HG02610 (cell line): ENCODE measurements around the gene SNX33.
"Not testable (repeated sequence)": the region's sequence is repeated elsewhere in the genome, so short reads cannot be mapped to it uniquely, and the experiment has no call there.

Experiments
- ATAC-seq: cut with Tn5 transposase; IDR thresholded peaks from one replicate; pipeline ENCODE4 v1.9.1; 2021; ENCODE audit warnings: mild to moderate bottlenecking, moderate library complexity; ENCODE audit not compliant: unreplicated experiment

SNX33 gene

DNA sequence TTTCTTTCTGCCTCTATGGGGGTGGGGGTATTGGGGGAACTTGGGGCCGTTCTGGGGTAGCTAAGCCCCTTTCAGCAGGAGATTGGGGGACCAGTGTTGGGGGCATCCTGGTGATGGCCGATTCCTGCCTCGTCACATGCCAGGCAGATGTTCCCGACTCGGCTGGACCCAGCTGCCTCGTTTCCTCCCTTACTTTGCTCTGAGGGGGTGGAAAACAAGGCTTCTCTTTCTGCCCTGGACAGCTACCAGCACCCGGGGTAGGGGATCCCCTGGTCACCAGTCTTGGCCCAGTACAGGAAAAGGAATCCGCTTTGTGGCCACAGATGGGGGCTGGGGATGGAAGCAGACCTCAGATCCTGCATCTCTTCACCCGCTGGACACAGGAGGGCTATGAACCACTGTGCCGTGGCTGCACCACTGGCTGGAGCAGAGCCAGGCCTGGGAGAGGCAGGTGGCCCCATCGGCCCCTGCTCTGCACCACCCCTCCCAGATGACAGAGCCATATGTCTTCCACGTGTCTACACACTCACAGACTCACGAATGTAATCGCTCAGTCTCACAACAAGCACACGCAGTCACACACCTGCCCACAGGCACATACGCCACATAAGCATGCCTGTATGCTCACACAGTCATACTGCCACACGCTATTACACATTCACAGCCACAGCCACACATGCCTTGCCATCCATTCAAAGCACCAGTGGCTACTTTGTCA is 12.4 kb downstream of the SNX33 start:
- no peak for ATAC-seq

DNA sequence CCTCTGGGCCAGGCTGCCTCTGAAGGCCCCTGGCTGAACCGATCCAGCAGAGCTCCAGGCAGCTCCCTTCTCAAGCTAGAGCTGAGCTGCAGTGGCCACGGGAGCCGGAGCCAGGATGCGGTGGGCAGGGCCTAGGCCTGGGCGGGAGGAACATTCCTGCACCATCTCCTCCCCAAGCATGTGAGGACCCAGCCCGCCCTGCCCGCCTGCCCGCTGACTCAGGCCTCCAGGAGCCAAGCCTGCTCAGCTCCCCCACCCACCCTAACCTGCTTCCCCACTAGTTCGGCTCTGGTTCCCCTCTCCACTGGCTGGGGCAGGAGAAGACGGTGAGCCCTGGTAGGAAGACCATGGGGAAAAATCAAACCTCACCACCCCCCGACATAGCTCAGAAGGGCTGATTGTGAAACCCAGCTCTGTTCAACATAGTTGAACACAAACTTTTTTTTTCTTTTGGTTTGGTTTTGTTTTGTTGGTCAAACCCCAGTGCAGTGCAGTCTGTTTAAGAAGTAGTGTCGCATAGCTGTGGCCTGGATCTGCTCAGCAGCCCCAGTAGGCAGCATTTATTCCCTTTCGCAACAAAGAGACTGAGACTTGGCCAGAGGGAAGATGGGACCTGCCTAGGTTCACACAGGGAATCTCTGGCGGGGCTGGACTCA is 13.5 kb downstream of the SNX33 start:
- no peak for ATAC-seq

DNA sequence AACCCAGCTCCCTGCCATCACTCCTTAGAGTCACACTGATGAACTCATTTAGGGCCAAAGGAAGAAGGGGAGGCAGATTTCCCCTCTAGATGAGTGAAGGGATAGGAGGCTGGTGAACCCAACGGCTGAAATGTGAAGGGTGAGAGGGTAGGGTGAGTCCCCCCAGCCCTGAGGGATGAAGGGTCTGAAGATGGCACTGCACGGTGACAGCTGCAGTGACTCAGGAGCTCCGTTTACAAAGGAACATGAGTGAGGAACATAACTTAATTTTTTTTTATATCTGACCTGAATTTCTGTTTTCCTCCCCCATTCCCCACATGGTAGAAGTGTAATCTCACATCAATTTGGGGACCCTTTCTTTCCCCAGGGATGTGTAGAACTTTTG is 14.0 kb downstream of the SNX33 start:
- ATAC-seq: no peak

DNA sequence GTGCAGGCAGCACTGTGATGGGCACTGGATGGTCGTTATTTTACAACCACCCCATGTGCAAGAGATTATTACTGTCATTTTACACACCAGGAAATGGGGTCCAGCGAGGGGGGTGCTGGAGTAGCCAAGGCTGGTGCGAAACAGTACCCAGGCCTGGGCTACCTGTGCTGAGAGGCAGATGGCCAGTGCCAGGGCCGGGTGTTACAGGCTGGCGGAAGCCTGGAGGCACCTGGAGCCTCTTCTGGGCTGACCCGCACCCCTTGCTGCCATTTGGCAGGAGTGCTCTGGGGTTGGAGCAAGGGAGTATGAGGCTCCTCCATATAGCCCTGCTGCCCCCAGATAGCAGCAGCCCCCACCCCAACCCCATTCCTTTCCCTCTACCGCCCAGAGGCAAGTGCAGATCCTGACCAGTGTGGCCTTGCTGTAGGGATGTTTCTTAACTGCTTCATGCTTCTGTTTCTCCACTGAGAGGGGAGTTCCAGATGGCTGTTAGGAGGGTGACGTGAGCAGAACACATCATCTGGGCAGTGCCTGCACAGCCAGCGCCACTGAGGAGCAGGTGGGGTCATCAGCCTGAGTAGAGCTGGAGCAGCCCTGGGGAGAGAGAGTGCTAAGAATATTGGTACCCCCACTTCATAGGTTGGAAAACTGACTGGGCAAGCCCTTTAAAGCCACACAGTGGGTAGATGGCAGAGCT is 15.3 kb downstream of the SNX33 start:
- no peak for ATAC-seq

DNA sequence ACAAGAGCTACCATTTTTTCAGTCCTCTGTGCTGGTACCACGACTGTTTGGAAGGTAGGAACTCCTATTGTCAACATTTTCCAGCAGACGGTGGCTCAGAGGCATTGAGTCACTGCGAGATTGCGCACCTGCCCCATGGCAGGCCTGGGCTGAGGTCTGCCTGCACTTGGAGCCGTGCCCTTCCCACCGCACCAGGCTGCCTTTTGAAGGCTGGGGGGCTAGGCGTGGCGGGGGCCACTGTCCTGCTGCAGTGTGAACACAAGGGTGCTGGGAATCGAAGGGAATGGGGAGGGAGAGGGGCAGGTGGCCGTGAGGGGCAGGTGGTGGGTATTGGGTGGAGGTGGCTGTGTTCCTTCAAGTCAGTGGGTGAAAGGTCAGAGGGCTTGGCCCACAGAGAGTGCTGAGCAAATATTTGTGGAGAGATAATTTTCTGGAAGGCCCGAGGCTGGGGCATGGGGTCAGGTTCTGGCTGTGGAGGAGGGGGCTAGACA is 16.3 kb downstream of the SNX33 start:
- ATAC-seq: no peak

DNA sequence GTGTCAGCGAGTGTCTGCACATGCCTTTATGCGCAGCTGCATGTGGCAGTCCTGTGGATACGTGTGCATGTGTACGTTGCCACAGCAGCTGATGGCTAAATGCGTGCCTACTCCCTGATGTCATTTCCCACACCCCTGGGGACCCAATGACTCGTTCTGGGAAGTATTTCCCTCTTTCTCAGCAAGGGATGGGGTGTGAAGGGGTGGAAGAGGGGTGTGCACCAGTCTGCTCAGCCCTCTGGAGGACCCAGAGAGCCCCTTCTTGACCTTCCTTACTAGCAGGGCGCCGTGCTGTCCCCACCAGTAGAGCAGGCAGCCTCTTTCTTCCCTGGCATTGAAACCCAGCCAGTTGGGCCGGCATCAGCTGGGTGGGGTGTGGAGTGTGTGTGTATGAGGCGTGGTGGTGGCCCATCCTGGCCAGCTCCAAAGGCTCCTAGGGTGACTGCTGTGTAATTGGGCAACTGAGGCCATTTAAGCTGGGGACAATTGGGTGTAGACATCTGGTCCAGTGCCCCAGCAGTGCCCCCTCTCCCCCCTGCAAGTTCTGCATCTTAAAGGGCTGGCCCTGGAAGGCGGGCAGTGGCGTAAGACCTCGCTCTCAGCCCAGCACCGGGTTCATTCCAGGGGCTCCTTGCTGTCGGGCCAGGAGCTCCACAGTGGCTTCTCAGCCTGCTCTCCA is 19.2 kb downstream of the SNX33 start:
- no peak for ATAC-seq

DNA sequence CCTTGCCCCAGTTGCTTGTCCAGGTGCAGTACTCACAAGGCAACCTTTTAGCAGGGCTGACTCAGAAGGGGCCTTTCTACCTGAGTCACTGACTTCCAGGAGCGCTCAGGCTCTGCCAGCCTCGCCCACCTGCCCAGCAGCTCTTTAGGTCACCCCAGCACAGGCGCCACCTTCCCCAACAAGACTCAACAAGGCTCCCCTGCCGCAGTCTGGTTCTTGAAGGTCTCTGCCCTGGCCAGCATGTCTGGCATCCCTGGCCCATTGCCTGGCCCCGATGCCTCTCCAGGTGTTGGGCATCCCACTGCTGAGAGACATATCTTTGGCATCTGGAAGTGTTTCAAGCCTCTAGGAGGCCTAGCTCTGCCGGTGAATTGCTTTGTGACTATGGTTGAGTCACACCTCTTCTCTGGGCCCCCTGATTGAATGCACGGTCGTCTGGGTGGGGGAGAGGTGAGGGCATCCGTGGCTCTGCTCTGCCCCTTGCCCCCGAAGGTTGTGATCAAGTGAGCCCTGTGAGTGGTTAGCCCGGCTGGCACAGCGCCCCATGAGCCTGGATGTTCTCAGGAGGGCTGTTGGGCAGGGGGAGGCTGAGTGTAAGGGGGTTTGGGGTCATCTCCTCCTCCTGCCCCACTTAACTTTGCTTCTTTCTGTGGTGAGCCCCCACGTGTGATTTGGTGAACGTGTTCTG is 21.6 kb downstream of the SNX33 start:
- ATAC-seq: no peak

DNA sequence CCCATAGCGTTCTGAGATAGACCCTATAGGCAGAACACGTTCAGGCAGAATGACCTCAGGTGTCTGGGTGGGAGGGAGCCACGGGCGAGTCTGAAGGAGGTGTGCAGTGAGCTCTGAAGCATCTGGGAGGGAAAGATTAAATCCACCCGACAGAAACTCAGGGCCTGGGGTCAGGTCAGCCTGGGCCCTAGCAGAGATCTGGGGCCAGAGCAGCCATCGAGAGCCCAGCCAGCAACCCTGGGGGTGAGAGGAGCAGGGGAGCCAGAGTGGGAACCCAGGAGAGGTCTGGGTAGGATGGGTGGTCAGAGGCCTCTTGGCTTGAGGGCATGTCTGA is 22.1 kb downstream of the SNX33 start:
- ATAC-seq: no peak

DNA sequence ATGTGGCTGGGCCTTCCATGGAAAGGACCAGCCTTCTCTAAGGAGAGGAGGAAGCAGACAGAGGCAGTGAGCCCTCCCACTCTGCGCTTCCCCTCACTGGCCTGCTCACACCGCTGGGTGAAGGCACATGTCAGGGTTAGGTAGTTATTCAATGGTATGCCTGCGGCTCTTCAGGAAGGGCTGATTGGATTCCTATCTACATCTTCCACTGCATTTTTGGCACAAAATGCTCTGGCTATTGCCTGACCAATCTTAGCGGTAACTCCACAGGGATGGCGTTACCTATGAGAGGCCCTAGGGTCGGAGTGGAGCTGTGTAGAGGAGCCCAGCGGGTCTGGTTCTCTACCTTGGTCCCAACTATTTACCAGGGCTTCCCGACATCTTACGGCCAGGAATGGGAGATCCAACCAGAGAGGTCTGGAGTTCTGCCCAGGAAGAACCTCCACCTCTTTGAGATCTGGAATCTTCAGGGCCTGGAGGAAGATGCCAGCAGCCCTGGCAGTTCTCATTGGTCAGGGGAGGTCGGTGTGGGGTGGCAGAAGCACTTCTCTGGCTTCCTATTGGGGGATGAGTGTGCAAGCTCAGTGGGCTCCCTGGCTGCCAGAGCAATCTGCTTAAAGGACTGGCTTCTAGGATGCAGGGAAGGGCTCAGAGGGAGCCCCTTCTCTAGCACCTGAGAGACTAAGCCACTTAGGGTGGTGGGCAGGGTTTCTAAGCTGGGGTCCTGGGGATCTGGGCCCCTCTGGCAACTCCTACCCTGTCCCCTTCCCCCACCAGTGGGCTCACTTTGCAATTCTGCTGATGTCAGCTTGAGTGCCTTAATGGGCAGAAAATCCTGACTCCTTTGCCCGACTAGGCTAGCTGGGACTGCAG is 24.3 kb downstream of the SNX33 start:
- ATAC-seq: no peak

DNA sequence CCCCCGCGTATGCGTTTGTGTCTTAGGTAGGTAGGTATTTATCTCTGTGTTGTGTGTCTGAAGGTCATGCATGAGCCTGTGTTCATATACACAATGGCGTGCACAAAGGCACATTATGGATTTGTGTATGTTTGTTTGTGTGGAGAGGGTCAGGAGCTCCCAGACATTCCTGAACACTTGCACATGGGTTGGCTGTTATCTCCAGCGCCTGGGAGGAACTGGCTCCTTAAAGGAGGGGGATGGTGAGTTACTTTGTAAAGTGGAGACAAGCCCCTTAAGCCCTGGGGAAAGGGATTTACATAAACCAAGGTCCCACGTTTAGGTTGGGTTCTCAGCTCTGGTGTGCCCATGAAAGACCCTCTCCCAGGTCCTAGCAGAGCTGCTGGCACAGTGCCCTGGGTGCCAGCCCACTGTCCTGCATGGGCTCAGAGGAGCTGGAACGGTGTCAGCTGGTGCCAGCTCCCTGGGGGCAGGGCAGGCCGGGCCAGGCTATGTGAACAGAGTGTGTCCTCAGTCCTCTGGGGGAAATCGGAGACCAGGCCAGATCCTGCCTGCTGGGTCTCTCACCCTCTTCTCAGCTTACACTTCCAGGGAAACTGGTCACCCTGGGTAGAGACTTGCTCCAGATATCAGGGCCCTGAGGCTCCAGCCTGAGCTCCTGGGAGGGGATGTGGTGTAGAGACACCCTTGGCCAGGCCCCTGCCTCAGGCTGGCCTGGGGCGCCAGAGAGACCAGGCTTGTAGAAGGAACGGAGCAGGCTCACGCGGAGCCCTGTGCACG is 25.1 kb downstream of the SNX33 start:
- ATAC-seq: no peak

DNA sequence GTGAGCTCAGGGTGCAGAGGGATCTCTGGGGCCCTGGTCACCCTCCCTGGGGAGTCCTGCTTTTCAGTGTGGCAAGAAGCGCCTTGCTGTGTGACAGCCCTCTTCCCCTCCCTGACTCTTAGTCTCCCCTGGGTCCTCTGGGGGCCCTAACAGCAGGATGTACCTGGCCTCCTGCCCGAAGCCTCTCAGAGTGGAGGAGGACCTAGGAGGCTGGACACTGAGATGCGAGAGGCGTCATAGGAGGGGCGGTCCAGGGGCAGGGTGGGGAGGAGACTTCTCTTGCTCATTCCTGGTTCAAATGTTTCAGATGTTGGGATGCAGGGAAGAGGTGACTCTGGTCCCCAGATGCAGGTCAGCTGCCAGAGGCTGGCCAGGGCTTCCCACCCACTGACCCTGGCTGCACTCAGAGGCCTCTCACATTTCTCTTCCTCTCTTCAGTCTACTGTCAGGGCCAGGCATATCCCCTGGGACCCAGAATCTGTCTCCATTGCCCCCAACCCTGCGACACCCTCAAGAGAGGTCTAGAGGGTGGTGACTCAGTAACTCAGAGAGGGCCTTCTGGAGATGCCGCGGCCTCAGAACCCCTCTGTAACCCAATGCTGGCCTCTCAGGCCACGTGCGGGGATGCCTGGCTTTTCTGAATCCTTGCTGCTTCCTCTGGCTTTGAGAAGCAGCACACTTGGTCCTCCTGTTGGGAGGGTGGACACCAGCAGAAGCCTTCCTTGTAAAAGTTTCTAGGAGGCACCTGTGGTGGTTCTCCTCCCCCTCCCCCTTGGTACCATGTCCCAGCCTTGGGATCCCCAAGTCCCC is 25.9 kb downstream of the SNX33 start:
- ATAC-seq: no peak

DNA sequence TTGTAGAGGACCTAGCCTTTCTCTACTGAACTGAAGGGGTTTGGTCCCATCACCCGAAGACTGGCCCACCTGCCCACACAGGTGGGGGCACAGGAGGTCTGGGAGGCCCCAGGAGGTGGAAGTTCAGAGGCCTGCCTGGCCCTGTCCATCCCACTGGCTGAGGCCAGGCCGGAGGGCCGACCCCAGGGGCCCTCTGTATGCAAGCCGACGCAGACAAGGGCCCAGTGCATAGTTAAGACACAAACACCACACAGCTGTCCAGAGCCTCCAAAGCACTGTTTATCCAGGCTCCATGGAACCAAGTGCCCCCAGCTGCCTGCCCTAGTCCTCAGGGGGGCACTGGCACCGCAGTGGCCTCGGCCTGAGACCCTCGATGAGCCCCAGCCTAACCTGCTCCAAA is 26.7 kb downstream of the SNX33 start:
- ATAC-seq: no peak

DNA sequence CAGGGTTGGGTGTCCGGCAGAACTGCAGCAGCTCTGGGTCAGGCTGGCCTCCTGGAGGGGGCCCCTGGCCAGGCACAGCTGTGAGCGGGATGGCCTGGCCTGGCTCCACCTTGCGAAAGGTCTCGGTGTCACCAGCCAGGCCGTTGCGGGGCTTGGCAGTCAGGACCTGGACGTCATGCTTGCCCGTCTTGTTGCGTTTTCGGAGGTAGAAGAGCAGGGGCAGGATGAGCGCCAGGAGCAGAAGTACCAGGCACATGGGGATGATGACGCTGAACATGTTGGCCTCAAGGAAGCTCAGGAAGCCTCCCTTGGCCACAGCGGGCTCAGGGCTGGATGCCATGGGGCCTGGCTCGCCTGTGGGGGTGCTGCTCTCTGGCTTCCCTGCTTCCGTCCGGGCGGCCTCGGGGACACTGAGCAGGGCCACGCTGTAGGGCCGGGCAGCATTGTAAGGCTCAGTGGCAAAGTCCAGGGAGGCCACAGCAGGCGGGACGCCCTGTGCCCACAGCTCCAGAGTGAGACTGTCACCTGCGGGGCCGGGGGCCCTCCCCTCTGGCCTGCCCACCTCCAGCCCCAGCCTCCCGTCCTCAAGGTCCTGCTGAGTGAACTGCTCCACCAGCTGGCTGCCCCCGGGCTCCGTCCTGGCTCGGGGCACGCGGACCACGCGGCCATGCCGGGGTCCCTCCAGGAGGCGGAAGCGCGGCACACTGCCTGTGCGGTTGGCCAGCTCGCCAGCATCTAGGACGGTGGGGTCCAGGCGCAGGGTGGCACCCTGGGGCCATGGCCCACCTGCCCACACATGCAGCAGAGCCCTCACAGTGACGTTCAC is 28.1 kb downstream of the SNX33 start:
- ATAC-seq: no peak

DNA sequence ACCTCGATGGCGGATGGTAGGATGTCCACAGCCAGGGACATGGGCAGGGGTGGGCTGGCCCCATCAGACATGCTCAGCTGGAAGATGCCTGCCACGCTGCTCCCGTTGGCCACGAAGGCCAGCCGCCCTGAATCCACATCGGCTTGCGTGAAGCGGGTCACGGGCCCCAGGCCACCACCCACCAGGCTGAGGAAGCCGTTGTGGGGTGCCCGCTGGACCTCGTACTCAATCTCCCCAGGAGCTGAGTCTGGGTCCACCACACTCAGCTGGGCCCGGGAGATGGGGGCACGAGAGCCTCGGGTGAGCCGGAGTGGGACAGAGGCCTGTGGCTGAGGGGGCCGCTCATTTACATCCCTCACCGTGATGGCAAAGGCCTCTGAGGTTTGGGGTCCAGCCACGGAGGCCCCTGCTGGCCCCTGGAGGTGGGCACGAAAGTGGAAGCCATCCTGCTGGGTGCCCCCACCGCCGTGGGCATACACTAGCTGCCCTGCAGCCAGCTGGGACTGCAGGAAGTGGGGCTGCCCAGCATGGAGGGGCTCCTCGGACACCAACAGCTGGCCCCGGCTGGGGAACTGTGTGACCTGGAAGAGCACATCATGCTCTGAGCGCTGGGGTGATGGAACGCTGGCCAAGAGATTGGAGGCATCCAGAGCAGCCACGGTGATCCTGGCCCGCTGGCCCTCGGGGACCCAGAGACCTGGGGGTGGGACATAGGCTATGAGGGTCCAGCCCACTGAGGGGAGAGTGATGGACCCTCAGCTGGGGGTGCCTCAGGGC is 29.2 kb downstream of the SNX33 start:
- ATAC-seq: no peak

DNA sequence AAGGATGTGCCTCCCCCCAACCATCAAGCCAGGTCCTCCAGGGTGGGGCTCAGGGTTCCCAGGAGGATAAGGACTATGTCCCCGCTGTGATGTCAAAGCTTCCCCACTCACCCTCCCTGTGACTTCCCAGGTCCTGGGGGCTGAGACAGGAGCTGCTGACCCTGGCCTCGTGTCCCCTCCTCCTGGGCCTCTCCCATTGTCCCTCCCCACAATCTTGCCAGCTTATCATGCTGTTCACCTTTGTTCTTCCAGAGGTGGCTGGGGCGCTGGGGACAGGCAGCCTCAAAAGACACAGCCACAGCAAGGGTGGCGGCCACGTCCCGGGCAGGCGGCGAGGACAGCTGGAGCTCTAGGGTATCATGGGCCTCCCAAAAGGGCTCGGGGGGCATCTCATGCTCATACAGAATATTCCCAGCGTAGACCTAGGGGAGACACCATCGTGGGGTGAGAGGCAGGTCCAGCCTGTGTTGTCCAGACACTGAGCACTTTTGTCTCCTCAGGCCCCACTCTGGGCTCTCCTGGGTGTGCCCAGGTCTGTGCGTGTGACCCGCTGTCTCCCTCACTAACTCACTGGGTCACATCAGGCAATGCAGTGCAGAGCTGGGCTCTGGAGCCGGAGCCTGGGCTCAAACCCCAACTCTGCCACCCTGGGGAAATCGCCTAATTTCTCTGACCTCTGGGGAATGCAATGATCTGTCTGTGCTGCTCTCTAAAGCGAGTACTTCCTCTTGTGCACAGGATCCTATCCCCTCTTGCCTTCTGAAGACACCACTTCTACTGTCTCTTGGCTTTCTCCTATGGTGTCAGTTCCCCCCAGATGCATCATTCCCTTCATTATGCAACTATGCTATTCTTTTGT is 30.0 kb downstream of the SNX33 start:
- ATAC-seq: no peak

DNA sequence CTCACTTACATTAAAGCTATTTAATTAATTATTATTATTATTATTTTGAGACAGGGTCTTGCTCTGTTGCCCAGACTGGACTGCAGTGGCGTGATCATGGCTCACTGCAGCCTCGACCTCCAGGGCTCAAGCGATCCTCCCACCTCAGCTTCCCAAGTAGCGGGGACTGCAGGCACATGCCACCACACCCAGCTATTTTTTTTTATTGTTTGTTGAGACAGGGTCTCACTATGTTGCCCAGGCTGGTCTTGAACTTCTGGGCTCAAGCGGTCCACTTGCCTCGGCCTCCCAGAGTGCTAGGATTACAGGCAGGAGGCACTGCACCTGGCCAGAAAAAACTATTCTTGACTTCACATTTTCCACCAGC is 30.6 kb downstream of the SNX33 start:
- not testable (repeated sequence) for ATAC-seq
